B cell (primary cell): ENCODE data around the gene PSG2.
"Not testable (repeated sequence)": the region's sequence is repeated elsewhere in the genome, so short reads cannot be mapped to it uniquely, and the experiment has no call there.

Source experiments
- CTCF ChIP-seq: fragments of 200-600 bp; IDR thresholded peaks from one replicate; pipeline ENCODE4 v1.8.0; 2022; ENCODE audit warnings: antibody characterized with exemption, mild to moderate bottlenecking
- EZH2 ChIP-seq: IDR thresholded peaks from 2 replicates; pipeline ENCODE4 v1.6.1; 2012; ENCODE audit warnings: borderline replicate concordance, low read depth, mild to moderate bottlenecking, moderate library complexity, low read length; ENCODE audit not compliant: insufficient read depth, poor library complexity, severe bottlenecking

DNA sequence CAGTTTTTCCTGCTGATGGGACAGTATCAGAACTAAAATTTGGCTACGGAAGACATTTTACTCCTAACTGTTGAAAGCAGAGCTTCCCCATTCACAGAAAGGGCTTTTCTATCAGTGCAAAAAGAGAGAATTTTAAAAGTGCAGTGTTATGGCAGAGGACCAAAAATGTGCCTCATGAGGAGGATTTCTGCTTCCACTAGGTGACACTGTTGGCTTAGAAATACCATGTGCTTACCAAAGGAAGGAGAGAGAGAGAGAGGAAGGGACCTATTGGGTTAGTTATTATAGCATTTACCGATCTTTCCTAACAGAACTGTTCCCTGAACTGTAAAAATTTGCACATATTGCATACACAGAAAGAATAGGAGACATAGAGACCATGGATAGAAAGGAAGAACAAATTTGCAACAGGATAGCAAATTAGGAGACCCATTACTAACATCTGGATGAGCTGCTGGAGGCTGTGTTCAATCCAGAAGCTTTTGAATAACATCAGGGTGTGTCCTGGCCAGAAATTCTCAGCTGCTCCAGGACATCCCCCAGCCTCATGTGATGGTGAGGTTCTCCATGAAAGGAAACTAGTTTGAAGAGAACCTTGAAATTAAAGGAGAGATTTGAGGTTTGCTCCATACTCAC is 21.8 kb upstream of the PSG2 start:
- not testable (repeated sequence) for TF ChIP-seq CTCF, EZH2
